IPS-NIHi11 (cell line): ENCODE measurements around the gene ANKRD55.
A peak's percentile ranks its signal among the peaks of the same experiment; 100 is the strongest.
"Not testable (repeated sequence)": the region's sequence is repeated elsewhere in the genome, so short reads cannot be mapped to it uniquely, and the experiment has no call there.

ENCODE experiments used
- DNase-seq: peaks from one replicate; pipeline ENCODE4 v3.0.0; 2012; ENCODE audit warnings: mixed read lengths, low spot score

Gene ANKRD55

DNA sequence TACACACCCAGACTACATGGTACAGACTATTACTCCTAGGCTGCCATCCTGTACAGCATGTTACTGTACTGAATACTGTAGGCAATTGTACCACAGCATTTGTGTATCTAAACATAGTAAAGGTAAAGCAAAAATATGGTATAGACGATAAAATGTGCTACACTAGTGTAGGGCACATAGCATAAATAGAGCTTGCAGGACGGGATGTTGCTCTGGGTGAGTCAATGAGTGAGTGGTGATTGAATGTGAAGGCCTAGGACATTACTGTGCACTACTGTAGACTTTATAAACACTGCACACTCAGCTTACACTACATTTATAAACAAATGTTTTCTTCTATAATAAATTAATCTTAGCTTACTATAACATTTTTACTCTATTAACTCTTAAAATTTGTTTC lies 25.6 kb downstream of the ANKRD55 start:
- no peak for DNase-seq

DNA sequence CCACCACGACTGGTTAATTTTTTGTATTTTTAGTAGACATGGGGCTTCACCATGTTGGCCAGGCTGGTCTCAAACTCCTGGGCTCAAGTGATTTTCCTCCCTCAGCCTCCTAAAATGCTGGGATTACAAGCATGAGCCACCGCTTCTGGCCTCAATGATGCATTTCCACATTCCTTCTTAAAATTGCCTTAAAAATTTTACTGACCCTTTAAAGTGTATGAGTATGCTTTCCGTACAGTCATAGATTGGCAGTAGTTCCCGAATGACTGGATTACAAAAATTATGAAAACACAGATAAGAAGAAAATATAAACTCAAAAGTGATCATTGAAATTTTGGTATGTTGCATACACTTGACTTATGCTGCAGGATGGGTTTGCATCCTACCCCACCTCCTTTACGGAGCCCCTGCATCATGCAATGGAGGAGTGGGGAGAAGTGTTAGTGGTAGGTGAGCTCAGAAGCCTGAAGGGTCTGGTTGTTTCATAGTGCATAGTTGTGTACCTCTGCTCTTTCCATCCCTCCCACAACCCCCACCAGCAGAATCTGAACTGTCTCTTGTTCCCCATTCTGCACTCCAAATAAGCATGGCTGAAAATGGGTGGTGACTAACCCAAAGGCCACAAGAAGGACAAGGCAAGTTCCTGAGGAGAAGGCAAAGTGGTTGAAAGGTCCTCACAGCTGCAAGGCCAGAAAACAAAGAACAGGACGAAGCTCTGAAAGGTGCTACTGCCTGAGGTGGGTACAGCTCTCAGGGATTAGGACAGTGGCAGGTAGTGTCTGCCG lies 26.8 kb downstream of the ANKRD55 start:
- DNase-seq, result no peak

DNA sequence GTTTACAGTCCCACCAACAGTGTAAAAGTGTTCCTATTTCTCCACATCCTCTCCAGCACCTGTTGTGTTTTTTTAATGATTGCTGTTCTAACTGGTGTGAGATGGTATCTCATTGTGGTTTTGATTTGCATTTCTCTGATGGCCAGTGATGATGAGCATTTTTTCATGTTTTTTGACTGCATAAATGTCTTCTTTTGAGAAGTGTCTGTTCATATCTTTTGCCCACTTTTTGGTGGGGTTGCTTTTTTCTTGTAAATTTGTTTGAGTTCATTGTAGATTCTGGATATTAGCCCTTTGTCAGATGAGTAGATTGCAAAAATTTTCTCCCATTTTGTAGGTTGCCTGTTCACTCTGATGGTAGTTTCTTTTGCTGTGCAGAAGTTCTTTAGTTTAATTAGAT lies 29.2 kb downstream of the ANKRD55 start:
- DNase-seq, result not testable (repeated sequence)

DNA sequence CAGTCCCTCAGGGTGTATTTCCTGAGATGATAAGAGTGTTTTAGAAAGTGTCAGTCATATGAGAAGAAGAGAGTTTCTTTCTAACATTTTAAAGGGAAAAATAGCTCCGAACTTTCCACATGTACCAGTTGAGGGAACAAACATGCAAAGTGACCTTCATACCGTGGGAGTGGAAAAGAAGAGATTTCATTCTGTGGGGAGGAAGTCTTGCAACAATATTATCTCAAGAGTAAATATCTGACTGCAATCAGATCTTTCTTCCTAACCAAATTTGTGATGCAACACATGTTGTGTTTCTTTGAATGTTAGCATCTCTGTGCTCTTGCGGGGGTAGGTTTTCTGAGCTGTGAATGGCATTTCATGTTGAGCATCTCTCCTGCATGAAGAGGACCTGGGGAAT lies 30.6 kb downstream of the ANKRD55 start:
- no peak for DNase-seq

DNA sequence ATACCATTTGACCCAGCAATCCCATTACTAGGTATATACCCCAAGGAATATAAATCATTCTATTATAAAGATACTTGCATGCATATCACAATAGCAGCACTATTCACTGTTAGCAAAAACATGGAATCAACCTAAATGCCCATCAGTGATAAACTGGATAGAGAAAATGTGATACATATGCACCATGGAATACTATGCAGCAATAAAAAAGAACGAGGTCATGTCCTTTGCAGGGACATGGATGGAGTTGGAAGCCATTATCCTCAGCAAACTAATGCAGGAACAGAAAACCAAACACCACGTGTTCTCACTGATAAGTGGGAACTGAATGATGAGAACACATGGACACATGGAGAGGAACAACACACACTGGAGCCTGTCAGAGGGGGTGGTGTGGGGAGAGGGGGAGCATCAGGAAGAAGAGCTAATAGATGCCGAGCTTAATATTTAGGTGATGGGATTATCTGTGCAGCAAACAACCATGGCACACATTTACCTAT lies 31.3 kb downstream of the ANKRD55 start:
- not testable (repeated sequence) for DNase-seq

DNA sequence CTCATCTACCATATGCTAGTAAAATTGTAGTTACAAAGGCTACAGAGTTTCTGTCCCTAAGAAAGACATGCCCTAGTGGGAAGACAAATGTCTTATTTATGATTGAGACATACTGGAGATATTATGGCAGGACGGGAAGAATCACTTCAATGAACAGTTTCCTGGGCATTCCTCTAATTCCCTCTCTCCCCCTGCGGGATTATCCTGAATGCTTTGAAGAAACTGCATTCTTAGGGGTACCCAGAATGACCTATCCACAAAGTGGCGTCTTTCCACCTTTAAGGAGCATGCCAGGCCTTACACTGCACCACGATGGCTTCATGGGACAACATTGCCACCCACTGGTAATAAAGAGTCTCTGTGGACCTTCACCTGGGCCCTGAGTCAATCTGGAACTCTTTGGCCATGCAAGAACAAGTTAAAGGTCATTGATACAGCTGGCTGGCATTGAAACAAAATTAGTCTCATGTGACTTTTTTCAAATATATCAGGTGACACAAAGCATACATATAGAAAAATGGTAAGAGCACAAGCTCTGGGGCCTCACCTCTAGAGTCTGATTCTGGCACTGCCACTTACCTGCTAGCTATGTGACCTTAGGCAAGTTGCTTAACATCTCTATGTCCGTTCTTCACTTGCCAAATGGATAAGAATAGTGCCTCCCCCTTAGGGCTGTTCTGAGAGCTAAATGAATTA lies 32.0 kb downstream of the ANKRD55 start:
- peak; percentile 70 for DNase-seq

DNA sequence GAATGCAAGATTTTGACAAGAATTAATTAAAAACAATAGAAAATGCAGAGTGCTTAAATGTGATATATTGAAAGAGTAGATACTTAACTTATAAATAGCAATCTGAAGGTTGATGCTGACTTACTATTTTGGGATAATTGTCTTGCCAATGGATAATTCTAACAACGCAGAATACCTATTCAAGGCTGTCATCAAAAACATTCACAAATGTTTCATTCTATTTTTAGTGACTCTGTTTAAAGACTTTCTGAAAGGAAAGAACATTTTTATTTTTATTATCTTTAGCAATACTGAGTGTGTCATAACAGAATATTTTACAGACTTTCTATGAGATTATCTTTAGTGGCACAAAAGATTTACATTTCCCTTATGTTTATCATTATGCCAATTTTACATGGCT lies 38.1 kb downstream of the ANKRD55 start:
- no peak for DNase-seq

DNA sequence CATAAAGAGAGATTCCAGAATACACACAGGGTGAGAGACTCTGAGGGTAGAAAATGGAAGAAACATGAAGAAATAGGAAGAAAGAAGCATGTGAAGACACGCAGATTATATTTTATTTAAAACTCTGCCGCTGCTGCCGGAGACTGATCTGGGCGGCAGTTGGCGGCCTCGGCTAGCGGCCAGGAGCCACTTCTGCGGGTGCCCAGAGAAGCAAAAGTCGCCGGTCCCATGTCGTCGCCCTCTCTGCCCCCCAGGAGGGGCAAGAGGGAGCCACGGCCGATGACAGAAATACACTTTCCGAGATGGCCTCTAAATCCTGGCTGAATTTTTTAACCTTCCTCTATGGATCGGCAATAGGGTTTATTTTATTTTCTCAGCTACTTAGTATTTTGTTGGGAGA lies 40.9 kb downstream of the ANKRD55 start:
- no peak for DNase-seq

DNA sequence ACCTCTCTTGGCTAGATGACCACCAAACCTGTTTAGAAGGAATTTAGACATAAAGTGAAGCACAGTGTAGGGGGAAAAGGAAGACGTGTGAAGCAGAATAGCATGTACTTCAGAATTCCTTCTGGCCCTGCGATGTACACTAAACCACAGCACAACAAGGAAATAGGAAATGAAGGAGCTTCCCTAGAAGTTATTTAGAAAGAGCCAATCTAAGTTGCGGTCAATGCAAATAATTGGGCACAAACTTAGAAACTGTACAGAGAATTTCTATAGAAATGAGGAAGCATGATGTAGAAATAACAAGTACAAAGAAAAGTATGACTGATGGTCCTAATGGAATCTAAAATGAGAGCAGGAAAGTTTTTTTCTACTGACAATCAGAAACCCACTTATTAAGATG lies 41.5 kb downstream of the ANKRD55 start:
- DNase-seq, result no peak

DNA sequence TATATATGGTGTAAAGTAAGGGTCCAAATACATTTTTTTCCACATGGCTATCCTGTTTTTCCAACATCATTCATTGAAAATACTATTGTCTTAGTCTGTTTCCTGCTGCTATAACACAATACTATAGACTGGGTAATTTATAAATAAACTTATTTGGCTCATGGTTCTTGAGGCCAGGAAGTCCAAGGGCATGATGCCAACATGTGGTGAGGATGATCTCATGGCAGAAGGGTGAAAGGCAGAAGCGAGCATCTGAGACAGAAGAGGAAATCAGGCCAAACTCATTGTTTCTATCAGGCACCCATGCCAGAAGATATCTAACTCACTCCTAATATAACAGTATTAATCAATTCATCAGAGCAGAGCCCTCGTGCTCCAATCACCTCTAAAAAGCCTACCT lies 42.6 kb downstream of the ANKRD55 start:
- DNase-seq, result no peak

DNA sequence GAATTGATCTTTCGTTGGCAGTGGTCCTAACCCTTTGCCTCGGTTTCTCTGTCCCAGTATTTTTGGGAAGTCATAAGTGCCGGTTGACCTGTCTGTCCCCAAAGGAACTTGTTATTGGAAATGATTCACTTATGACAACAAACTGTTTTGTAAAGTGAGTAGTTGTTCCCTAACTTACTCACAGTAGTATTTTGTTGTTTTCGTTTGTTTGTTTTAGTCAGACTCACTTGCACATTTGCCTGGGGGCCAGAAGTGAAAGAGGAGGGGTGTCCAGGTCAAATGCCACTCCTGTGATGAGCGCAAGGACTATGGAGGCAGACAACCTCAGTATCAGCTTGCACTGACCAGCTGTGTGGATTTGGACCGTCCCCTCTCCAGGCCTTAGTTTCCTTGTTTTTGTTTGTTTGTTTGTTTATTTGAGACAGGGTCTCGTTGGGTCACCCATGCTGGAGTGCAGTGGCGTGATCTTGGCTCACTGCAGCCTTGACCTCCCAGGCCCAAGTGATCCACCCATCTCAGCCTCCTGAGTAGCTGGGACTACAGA lies 47.3 kb downstream of the ANKRD55 start:
- DNase-seq, result no peak

DNA sequence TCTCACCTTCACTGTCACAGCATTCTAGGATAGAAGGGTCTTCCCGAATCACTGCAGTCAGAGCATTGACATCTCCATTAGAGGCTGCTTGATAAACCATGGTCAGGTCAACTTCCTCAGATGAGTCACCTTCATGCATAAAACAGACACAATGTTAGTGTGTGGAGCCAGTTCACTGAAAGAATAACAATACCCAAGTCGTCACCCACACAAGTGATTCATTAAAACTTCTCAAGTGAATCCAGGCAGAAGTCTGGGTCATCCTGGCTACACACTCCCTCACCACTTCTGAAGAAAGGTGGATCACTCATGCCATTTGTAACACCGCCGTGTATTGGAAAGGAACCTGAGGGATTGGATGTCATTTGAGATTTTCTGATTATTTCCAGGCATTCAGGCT lies 49.6 kb downstream of the ANKRD55 start:
- no peak for DNase-seq

DNA sequence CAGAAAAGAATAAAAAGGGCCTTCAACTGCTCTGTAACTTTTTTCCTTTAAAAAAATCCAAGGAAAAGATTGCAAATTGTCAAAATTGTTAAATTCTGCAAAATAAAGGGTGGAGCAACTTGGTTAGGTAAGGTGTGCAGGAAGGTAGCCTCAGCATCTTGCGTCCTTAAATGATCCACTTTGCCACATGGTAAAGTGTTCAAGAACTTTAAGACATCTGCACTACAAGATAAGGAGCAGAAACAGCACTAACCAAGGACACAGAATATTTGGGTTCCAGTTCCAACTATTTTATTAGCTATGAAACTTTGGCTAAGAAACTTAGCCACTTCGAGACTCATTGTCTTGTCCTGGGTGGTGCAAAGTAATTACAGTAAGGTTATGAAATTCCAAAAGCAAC lies 53.7 kb downstream of the ANKRD55 start:
- DNase-seq, result no peak

DNA sequence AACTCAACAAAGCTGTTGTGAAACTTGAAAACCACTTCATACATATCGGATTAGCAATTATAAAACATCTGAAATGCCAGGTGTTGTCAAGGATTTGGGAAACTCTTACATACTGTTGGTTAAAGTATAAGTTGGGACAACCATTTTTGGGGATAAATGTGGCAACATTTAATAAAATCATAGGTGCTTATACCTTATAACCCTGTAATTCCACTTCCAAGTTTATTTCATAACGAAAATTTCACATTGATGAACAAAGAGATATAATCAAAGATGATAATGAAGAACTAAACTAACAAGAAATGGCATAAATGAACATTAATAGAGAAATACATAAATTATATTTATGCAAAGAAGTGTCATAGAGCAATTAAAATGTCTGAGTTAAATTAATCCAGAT lies 54.3 kb downstream of the ANKRD55 start:
- DNase-seq, result no peak

DNA sequence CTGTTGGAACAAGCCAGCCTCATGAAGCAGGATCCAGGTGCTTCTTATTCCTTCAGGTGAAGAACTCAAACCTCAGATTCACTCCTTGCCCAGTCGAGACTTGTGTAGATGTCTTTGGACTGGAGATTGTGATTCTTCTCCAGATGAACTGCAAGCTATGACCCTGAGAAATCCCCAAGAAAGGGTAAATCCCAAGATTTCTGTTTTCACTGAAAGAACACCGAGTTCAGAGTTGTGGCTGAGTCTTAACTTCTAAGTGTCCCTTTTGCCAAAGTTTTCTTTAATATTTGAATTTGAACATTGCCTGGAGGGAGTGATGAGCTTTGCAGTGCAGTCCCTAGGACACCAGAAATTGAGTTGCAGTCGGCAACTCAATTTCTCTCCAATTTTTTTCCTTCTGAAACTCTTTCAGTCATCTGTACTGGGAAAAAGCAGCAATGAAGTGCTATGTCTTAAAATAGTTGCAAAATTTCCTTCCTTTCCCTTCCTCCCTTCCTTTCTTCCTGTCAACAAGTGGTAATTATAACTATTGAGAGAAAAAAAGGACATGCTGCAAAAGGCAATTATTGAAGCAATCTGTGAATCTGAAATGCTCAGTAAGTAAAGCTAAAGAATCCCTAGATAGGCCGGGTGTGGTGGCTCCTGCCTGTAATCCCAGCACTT lies 56.1 kb downstream of the ANKRD55 start:
- DNase-seq, result no peak

DNA sequence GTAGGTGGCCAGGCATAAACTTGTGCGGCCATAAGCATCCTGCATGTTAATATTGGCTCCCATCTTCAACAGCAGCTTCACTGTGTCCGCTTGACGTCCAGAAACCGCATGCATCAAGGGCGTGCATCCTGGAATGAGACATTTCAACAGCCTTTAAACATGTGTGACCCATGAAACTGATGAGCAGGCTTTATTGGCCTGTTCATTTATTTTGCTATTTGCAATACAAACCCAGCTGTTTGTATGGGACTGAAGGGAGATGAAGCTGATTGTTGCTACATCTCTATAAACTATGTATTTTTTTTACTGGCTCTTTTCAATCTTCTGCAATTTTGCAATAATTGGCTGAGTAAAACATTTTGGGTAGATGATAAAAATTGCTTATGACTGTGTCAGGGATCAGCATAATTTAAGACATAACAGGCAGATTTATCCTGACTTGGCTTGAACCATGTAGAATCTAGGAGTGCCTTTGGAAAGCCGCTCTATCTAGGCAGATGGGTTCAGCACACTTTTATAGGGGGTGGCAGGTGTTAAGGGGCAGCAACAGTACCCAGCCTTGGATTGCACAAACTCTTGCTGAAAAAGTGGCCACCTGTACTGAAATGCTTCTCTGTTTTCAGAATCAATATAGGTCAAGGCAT lies 56.9 kb downstream of the ANKRD55 start:
- DNase-seq, result no peak

DNA sequence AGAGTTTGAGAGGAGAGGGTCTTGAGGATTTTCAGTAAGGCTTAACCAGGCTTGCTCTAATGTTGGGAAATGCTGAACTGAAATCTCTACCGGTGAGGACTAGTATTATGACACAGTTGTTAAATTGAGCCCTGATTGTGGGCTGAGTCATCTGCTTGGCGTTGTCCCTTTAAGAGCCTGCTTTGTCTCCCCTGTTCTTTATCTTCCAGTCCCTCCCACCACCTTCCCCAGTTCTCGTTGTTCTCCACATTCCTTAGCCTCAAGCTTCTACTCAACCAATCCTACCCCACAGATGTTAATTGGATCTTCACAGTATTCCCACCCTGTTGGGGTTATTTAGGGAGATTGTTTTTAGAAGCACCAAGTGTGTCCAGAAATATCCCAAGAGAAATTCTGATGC lies 57.6 kb downstream of the ANKRD55 start:
- peak; percentile 43 for DNase-seq

DNA sequence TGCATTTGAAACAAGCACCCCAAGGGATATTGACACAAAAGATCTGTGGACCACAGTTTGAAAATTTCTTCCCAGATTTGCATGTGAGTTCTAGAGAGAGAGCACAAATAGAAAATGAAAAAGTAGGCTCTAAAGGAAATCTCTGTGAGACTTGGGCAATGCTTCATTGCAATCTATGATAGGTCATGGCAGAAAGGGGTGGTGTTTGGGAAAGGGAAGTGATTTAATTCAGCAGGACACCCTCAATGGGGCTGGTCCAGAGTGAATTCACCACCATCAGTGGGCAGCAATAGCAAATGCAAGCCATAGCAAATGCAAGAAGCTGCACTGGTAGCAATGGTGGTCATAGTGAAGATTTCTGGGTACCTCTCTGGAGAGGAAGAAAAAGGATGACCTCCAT lies 58.1 kb downstream of the ANKRD55 start:
- DNase-seq, result no peak

DNA sequence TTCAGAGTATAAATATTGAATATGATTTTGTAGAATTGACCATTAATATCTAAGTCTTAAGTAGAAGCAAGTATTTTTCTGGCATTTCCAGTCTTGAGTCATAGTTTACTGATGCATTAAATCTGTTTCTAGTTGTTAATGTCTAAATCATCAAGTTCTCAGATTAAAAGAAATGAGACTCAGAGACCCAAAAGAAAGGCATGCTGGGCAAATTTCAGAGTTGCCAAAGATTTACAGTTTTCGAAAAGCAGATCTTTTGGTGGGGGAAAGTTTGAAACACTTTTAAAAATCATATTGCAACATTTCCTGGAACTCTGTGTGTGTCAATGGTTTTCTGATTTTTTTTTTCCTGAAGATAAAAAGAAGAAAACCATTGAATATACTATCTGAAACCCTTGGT lies 60.9 kb downstream of the ANKRD55 start:
- DNase-seq, result no peak

DNA sequence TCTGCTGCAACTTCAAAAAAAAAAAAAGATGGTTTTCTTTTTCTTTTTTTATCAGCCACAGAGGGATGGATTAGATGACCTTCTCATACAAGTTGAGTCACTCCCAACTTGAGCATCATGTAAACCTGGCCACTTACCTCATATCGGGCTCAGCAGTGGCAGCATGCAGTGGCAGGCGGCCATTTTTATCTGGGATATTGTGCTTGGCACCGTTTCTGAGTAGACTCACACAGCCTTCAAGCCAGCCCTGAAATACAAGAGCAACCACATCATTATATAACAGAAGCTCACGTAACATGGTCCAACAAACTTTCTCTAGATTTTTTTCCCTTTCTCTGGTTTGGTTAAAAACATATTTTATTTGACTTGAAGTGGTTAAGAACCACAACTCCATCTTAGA lies 62.6 kb downstream of the ANKRD55 start:
- no peak for DNase-seq

DNA sequence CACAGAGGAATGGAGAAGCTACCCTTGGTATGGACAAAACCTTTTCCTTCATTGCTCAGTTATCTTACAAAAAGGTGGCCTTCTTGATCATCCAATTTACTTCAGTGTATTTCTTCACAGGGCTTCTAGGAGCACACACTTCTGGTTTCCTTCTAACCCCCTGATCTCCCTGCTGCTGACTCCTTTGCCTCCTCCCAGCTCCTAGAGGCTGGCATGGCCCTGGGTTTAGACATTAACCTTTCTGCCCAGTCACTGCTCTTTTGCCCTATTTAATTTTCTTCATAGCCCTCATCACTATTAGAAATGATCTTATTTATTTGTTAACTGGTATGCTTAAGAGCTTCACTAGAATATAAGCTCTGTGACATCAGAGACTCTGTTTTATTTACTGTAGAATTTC lies 63.2 kb downstream of the ANKRD55 start:
- DNase-seq, result no peak

DNA sequence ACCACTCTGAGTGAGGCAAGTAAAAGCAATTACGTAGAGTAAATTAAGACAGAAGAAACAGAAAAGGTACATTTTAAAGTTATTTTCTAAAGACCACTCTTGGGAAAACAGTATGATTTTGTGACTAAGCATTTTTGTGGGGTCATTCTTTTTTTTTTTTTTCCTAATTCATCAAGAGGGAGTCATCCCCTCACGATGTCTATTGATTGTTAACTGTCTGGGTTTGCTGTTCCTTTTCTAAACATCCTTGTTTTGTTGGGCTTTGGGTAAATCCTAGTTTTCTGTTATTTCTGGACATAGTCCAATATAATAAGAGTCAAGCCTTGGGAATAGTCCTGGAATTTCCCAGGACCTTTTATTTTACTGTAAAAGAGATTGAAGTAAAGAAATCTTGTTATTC lies 63.8 kb downstream of the ANKRD55 start:
- no peak for DNase-seq
